Spleen (tissue), 11 donors: ENCODE measurements around the gene SLC46A3. TPM values are rescaled to one million over a fixed set of nuclear protein-coding genes. Genes with fewer than 3 reads are reported as not detected.

Source experiments
- DNase-seq: peaks from one replicate; pipeline ENCODE4 v3.0.0-alpha.2; 2020
- H3K27ac ChIP-seq, 8 donors: fragments of 200-600 bp; sonication (generic) in 7 of 8; 1 replicate in 4 of 8; 2 replicates in 4 of 8; pipeline versions ENCODE4 v1.5.0 to v1.8.0; 2016 to 2021; ENCODE audit warnings: inconsistent platforms in 4 of 8, mild to moderate bottlenecking in 4 of 8, moderate library complexity in 1 of 8
- H3K27me3 ChIP-seq, 7 donors: fragments of 200-600 bp; sonication (generic) in 6 of 7; replicated peaks in 1 of 7; 1 replicate in 4 of 7; 2 replicates in 3 of 7; pipeline versions ENCODE4 v1.5.0 to v1.8.0; 2016 to 2021; ENCODE audit warnings: inconsistent platforms in 3 of 7, mild to moderate bottlenecking in 1 of 7
- H3K36me3 ChIP-seq, 6 donors: fragments of 200-600 bp; sonication (generic) in 5 of 6; 1 replicate in 4 of 6; 2 replicates in 2 of 6; pipeline versions ENCODE4 v1.5.0 to v1.8.0; 2016 to 2021; ENCODE audit warnings: inconsistent platforms in 2 of 6
- H3K4me1 ChIP-seq, 6 donors: fragments of 200-600 bp; sonication (generic) in 5 of 6; 1 replicate in 3 of 6; 2 replicates in 3 of 6; pipeline versions ENCODE4 v1.5.0 to v1.8.0; 2016 to 2021; ENCODE audit warnings: inconsistent platforms in 3 of 6
- H3K4me3 ChIP-seq, 8 donors: fragments of 200-600 bp; sonication (generic) in 7 of 8; 1 replicate in 4 of 8; 2 replicates in 4 of 8; pipeline versions ENCODE4 v1.5.0 to v1.8.0; 2016 to 2021; ENCODE audit warnings: inconsistent platforms in 4 of 8, mild to moderate bottlenecking in 4 of 8, moderate library complexity in 2 of 8
- H3K9me3 ChIP-seq, 8 donors: fragments of 200-600 bp; sonication (generic) in 7 of 8; 1 replicate in 4 of 8; 2 replicates in 4 of 8; pipeline versions ENCODE4 v1.5.0 to v1.8.0; 2016 to 2021; ENCODE audit warnings: inconsistent platforms in 4 of 8
- CTCF ChIP-seq, 11 experiments: fragments of 200-600 bp in 7 of 11; fragments of 450-650 bp in 4 of 11; sonication (generic) in 4 of 11; IDR thresholded peaks in 8 of 11; conservative IDR thresholded peaks in 3 of 11; 1 replicate in 7 of 11; 2 replicates in 4 of 11; pipeline versions ENCODE4 v1.4.0 to v1.8.0; 2016 to 2021; ENCODE audit warnings: antibody characterized with exemption in 11 of 11, inconsistent platforms in 4 of 11, mild to moderate bottlenecking in 1 of 11
- POLR2A ChIP-seq, 3 donors: fragments of 450-650 bp; IDR thresholded peaks; one replicate each; pipeline ENCODE4 v1.5.1; 2017; ENCODE audit warnings: antibody characterized with exemption in 3 of 3, mild to moderate bottlenecking in 1 of 3
- POLR2AphosphoS5 ChIP-seq, 3 donors: sonication (generic); formaldehyde crosslinking; IDR thresholded peaks; one replicate each; pipeline ENCODE4 v1.5.1; 2017; ENCODE audit warnings: antibody characterized with exemption in 3 of 3
- WGBS, 5 donors: extraction: QIAGEN DNeasy Blood & Tissue Kit in 3 of 5; methylation state at CpG; one replicate each; pipeline versions ENCODE4 v1.1.5 to v1.1.7; 2013 to 2018; 5-methylcytosine and 5-hydroxymethylcytosine counted together
- intact Hi-C: fragments of 100-400 bp; cut with DNase I; formaldehyde crosslinking; loops from one replicate; pipeline ENCODE4 v1.15.0; 2023; ENCODE audit warnings: low total_unique reads
- polyA plus RNA-seq, 3 donors: library from polyadenylated mRNA; stranded (reverse); fragments of 200-250 nt; gene quantifications; one replicate each; pipeline ENCODE4 v1.2.1, GENCODE V29; 2013
- total RNA-seq, 7 donors: library from RNA; depleted of rRNA in 3 of 7; stranded (reverse); fragments of >200 nt in 3 of 7; fragmentation: NEBNext Ultra II Directional in 4 of 7; extraction: Animal tissue kit (Norgen Biotek cat#: 25700) in 4 of 7; gene quantifications; one replicate each; pipeline versions ENCODE4 v1.1.0 to v1.2.1, GENCODE V29; 2016 to 2021
- donor health status: healthy with polysubstance abuse.
- donor health status: DM: no; HTN: no; CAD: no; lungs with moderate emphysema.
- donor health status: DM: no; HTN: no; CAD: no.
- donor health status: Bipolar disorder and iron deficiency.
- donor health status: healthy.
- donor health status: DM: no; HTN: no; CAD: no.
- donor health status: DM: yes; HTN: yes; CAD: no.

The SLC46A3 gene
- total and polyA plus RNA-seq, 10 donors, result 10.0 to 41.0 (median 22.7) TPM

DNA sequence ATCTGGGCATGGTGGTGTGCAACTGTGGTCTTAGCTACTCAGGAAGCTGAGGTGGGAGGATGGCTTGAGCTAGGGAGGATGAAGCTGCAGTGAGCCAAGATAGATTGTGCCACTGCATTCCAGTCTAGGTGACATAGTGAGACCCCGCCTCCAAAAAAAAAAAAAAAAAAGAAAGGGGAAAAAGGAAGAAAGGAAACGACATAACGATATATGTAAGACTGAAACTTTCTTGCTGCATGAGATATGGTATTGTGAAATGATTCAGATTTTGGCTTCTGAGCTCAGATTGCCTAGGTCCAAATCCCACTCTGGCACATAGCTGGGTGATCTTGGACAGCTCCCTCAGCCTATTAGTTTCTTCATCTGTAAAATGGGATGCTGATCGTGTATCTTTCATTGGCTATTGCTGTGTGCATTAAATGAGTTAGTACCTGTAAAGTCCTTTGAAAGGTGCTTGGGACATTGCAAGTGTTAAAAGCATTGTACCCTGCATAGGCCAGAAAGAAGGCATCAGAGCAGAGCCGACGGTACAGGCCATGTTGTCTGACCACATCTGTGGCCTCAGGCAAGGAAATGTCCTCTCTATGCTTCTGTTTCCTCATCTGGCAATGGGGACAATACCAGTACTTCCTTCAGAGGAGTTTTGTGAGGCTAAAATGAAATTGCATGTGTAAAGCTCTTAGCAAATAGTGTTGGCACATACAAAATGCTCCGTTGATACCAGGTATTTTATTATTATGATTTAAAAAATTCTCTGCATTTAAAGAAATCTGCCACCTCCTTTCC lies 32.6 kb upstream of the SLC46A3 start:
- H3K9me3 ChIP-seq, result no peaks in the 10 kb centered on the region
- H3K36me3 ChIP-seq, result no peaks in the 10 kb centered on the region
- WGBS, 5 donors, result 36 to 62% (median 47%) methylated on average over 7 of the region's 7 CpGs
- H3K4me3 ChIP-seq, result no peak overlapping the region
- no peaks in the 10 kb centered on the region for H3K27me3 ChIP-seq
- intact Hi-C loops, result no loop called here
- H3K27ac ChIP-seq, result no peak overlapping the region
- H3K4me1 ChIP-seq, result peaks cover 0 to 24% (median 9%) of the 10 kb centered on the region in 6 donors
- no peak for TF ChIP-seq POLR2AphosphoS5 (IDR thresholded peaks at IDR 0.05)
- TF ChIP-seq CTCF (IDR thresholded peaks at IDR 0.05 in 8 of 11, conservative IDR thresholded peaks at IDR 0.05 in 3 of 11), result no peak
- no peak for DNase-seq

GRCh38 chr13:28750187-28751045 lies 31.6 kb upstream of the SLC46A3 start:
- 59 to 84% (median 67%) methylated on average over 5 of the region's 5 CpGs for WGBS, 5 donors
- TF ChIP-seq POLR2A (IDR thresholded peaks at IDR 0.05) (no peak), POLR2AphosphoS5 (IDR thresholded peaks at IDR 0.05) (no peak), CTCF (IDR thresholded peaks at IDR 0.05 in 8 of 11, conservative IDR thresholded peaks at IDR 0.05 in 3 of 11) (no peak)
- Histone ChIP-seq H3K4me1 (peaks cover 0 to 21% (median 8%) of the 10 kb centered on the region in 6 donors), H3K4me3 (no peak overlapping the region), H3K9me3 (no peaks in the 10 kb centered on the region), H3K27ac (no peak overlapping the region), H3K36me3 (no peaks in the 10 kb centered on the region), H3K27me3 (no peaks in the 10 kb centered on the region)
- intact Hi-C loops, result no loop called here
- no peak for DNase-seq

- Histone ChIP-seq H3K9me3 (no peaks in the 10 kb centered on the region), H3K4me1 (no peaks in the 10 kb centered on the region), H3K27ac (no peak overlapping the region), H3K36me3 (no peaks in the 10 kb centered on the region), H3K4me3 (no peak overlapping the region), H3K27me3 (no peaks in the 10 kb centered on the region)
- intact Hi-C loops, result no loop called here
- 84 to 100% (median 89%) methylated on average over 1 of the region's 1 CpG for WGBS, 5 donors
- no peak for DNase-seq
- TF ChIP-seq CTCF (IDR thresholded peaks at IDR 0.05 in 8 of 11, conservative IDR thresholded peaks at IDR 0.05 in 3 of 11) (no peak), POLR2AphosphoS5 (IDR thresholded peaks at IDR 0.05) (no peak), POLR2A (IDR thresholded peaks at IDR 0.05) (no peak)
Measured at GRCh38 chr13:28747851-28748250, 29.1 kb upstream of the SLC46A3 start.

GRCh38 chr13:28746287-28746612 lies 27.5 kb upstream of the SLC46A3 start:
- H3K27ac ChIP-seq, result no peak overlapping the region
- TF ChIP-seq CTCF (IDR thresholded peaks at IDR 0.05 in 8 of 11, conservative IDR thresholded peaks at IDR 0.05 in 3 of 11) (no peak), POLR2AphosphoS5 (IDR thresholded peaks at IDR 0.05) (no peak), POLR2A (IDR thresholded peaks at IDR 0.05) (no peak)
- intact Hi-C loops, result no loop called here
- 77 to 93% (median 81%) methylated on average over 4 of the region's 4 CpGs for WGBS, 5 donors
- H3K27me3 ChIP-seq, result no peaks in the 10 kb centered on the region
- H3K4me3 ChIP-seq, result no peak overlapping the region
- no peak for DNase-seq
- H3K36me3 ChIP-seq, result no peaks in the 10 kb centered on the region
- no peaks in the 10 kb centered on the region for H3K9me3 ChIP-seq
- no peaks in the 10 kb centered on the region for H3K4me1 ChIP-seq
